ENCODE results near the gene SDR39U1.

The SDR39U1 gene

DNA sequence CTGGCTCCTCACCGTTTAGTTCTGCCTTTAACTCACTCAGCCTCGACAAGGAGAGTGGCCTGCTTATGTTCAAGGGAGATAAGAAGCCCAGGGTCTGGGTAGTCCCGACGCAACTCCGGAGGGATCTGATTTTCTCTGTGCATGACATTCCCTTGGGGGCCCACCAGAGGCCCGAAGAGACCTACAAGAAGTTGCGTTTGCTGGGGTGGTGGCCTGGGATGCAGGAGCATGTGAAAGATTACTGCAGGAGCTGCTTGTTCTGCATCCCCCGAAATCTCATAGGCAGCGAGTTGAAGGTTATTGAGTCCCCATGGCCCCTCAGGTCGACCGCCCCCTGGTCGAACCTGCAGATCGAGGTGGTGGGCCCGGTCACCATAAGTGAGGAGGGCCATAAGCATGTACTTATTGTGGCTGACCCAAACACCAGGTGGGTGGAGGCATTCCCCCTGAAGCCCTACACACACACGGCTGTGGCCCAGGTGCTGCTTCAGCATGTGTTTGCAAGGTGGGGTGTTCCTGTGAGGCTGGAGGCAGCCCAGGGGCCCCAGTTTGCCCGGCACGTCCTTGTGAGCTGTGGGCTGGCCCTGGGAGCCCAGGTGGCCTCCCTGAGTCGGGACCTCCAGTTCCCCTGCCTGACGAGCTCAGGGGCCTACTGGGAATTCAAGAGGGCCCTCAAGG is 26.2 kb downstream of the SDR39U1 start:
- H3K4me3 ChIP-seq (replicated peaks; ENCODE audit: low read depth, low read length), result no peak overlapping the region
- H3K27me3 ChIP-seq (replicated peaks; ENCODE audit: control insufficient read depth, insufficient read depth, low read length), result no peaks in the 10 kb centered on the region; the same call in 1 of the 2 replicates
- H3K36me3 ChIP-seq (ENCODE audit: control insufficient read depth, insufficient read depth, low read length), result no peaks in the 10 kb centered on the region
- DNase-seq (ENCODE audit: extremely low read depth, insufficient read length), result no peak
- TF ChIP-seq, protein P1, sequence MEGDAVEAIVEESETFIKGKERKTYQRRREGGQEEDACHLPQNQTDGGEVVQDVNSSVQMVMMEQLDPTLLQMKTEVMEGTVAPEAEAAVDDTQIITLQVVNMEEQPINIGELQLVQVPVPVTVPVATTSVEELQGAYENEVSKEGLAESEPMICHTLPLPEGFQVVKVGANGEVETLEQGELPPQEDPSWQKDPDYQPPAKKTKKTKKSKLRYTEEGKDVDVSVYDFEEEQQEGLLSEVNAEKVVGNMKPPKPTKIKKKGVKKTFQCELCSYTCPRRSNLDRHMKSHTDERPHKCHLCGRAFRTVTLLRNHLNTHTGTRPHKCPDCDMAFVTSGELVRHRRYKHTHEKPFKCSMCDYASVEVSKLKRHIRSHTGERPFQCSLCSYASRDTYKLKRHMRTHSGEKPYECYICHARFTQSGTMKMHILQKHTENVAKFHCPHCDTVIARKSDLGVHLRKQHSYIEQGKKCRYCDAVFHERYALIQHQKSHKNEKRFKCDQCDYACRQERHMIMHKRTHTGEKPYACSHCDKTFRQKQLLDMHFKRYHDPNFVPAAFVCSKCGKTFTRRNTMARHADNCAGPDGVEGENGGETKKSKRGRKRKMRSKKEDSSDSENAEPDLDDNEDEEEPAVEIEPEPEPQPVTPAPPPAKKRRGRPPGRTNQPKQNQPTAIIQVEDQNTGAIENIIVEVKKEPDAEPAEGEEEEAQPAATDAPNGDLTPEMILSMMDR (IDR thresholded peaks at IDR 0.05; ENCODE audit: insufficient read depth, low read length, poor library complexity, severe bottlenecking), result no peak

- Histone ChIP-seq H3K27me3 (replicated peaks; ENCODE audit: control insufficient read depth, insufficient read depth, low read length) (no peaks in the 10 kb centered on the region; the same call in 1 of the 2 replicates), H3K36me3 (ENCODE audit: control insufficient read depth, insufficient read depth, low read length) (no peaks in the 10 kb centered on the region), H3K4me3 (replicated peaks; ENCODE audit: low read depth, low read length) (no peak overlapping the region)
- TF ChIP-seq, protein P1 (IDR thresholded peaks at IDR 0.05; ENCODE audit: insufficient read depth, low read length, poor library complexity, severe bottlenecking), result no peak
- DNase-seq (ENCODE audit: extremely low read depth, insufficient read length), result no peak
Observed at GRCh38 chr14:24415421-24416253, 26.9 kb downstream of the SDR39U1 start.

DNA sequence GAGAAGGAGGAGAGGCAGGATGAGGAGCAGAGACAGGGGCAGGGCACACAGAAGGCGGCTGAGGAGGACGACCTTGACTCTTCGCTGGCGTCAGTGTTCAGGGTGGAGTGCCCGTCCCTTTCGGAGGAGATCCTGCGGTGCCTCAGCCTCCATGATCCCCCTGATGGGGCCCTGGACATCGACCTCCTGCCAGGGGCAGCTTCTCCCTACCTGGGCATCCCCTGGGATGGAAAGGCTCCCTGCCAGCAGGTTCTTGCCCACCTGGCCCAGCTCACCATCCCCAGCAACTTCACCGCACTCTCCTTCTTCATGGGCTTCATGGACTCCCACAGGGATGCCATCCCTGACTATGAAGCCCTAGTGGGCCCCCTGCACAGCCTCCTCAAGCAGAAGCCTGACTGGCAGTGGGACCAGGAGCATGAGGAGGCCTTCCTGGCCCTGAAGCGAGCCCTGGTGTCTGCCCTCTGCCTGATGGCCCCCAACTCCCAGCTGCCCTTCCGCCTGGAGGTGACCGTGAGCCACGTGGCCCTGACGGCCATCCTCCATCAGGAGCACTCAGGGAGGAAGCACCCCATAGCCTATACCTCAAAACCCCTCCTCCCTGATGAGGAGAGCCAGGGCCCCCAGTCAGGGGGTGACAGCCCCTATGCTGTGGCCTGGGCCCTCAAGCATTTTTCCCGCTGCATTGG is 27.7 kb downstream of the SDR39U1 start:
- H3K27me3 ChIP-seq (replicated peaks; ENCODE audit: control insufficient read depth, insufficient read depth, low read length), result no peaks in the 10 kb centered on the region; the same call in none of the 2 replicates
- no peak overlapping the region for H3K4me3 ChIP-seq (replicated peaks; ENCODE audit: low read depth, low read length)
- no peak for DNase-seq (ENCODE audit: extremely low read depth, insufficient read length)
- no peaks in the 10 kb centered on the region for H3K36me3 ChIP-seq (ENCODE audit: control insufficient read depth, insufficient read depth, low read length)
- TF ChIP-seq, protein P1 (IDR thresholded peaks at IDR 0.05; ENCODE audit: insufficient read depth, low read length, poor library complexity, severe bottlenecking), result no peak

DNA sequence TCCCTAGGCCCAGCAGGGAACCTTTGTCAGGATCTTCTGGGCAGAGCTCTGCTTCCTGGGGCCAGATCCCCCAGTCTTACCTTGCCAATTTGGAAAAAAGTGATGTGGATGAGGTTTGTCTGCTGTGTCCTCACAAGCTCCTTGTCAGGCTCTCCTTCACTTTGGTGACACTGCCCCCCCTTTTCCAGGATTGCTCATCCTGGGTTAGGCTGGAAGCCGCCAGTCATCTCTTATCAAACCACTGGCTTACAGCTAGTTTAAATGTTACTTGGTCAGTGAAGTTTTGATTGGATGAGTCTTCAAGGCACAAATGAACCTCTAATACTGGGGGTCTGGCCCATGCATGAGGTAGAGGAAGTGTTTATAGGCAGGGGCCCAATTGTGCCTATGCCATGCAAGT is 28.5 kb downstream of the SDR39U1 start:
- no peak for DNase-seq (ENCODE audit: extremely low read depth, insufficient read length)
- TF ChIP-seq, protein P1 (IDR thresholded peaks at IDR 0.05; ENCODE audit: insufficient read depth, low read length, poor library complexity, severe bottlenecking), result no peak
- peaks cover 1% of the 10 kb centered on the region for H3K27me3 ChIP-seq (replicated peaks; ENCODE audit: control insufficient read depth, insufficient read depth, low read length)
- no peaks in the 10 kb centered on the region for H3K36me3 ChIP-seq (ENCODE audit: control insufficient read depth, insufficient read depth, low read length)
- H3K4me3 ChIP-seq (replicated peaks; ENCODE audit: low read depth, low read length), result no peak overlapping the region

GRCh38 chr14:24411443-24412389 is 30.9 kb downstream of the SDR39U1 start:
- TF ChIP-seq, protein P1 (IDR thresholded peaks at IDR 0.05; ENCODE audit: insufficient read depth, low read length, poor library complexity, severe bottlenecking), result peak; percentile 78
- Histone ChIP-seq H3K27me3 (replicated peaks; ENCODE audit: control insufficient read depth, insufficient read depth, low read length) (peaks cover 1% of the 10 kb centered on the region), H3K4me3 (replicated peaks; ENCODE audit: low read depth, low read length) (no peak overlapping the region), H3K36me3 (ENCODE audit: control insufficient read depth, insufficient read depth, low read length) (no peaks in the 10 kb centered on the region)
- DNase-seq (ENCODE audit: extremely low read depth, insufficient read length), result no peak

All from GM06990 (cell line).